Hindlimb muscle (tissue), 1 donor: Measurements from ENCODE around the gene WDFY1. TPM values are rescaled to one million over a fixed set of nuclear protein-coding genes. Genes with fewer than 3 reads are reported as not detected.
"Not testable (repeated sequence)": the region's sequence is repeated elsewhere in the genome, so short reads cannot be mapped to it uniquely, and the experiment has no call there.

Experiments used
- DNase-seq: peaks from one replicate; pipeline ENCODE4 v3.0.0-alpha.2; 2013
- polyA plus RNA-seq: library from polyadenylated mRNA; unstranded; fragments of 120-200 nt; gene quantifications from one replicate; pipeline ENCODE4 v1.2.1, GENCODE V29; 2013; ENCODE audit not compliant: insufficient read length

WDFY1 gene
- polyA plus RNA-seq, 1 donor, result 29.6 TPM

- no peak for DNase-seq
These were observed 11.2 kb upstream of the WDFY1 start for GRCh38 chr2:223956300-223956699.

DNA sequence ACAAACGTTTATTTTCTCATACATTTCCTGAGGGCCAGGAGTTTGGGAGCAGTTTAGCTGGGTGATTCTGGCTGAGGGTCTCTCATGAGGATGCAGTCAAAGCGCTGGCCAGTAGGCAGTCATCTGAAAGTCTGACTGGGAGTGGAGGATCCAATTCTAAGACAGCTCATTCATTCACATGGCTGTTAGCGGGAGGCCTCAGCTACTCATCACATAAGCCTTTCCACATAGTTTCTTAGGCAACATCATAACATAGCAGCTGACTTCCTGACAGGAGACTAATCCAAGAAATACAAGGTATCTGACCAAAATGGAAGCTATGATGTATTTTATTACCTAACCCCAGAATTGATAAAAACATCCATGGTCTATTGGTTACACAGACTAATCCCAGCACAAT is 9.3 kb upstream of the WDFY1 start:
- DNase-seq, result no peak

DNA sequence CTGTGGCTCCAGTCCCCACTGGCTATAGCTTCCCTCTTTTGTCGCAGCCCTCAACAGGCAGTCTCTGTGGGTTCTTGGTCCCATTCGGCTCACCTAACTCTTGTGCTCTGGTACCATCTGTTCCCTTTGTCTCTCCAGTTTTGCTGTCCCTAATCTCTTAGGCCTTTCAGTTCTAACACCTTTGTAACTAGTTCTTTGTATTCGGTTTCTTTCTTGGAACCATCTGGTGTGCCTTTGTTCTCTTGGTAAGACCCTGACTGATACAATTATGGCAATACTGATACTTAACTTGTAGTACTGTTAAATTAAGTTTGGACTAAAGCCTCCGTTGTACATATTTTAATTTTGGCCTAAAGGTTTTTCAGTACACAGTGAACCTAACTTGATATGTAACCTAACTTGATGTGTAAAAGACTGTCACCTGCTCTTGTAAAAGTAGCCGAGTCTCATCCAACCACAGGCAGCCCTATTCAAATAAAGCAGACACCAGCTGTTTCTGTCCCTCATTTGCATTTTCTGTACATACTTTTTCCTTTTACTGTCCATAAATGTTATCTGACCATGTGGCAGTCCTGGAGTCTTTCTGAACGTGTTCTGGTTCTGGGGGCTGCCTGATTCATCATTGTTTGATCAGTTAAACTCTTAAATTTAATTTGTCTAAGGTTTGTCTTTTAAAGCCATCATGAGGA is 7.3 kb upstream of the WDFY1 start:
- no peak for DNase-seq

- no peak for DNase-seq
These were observed 5.6 kb upstream of the WDFY1 start for GRCh38 chr2:223950448-223951347.

DNA sequence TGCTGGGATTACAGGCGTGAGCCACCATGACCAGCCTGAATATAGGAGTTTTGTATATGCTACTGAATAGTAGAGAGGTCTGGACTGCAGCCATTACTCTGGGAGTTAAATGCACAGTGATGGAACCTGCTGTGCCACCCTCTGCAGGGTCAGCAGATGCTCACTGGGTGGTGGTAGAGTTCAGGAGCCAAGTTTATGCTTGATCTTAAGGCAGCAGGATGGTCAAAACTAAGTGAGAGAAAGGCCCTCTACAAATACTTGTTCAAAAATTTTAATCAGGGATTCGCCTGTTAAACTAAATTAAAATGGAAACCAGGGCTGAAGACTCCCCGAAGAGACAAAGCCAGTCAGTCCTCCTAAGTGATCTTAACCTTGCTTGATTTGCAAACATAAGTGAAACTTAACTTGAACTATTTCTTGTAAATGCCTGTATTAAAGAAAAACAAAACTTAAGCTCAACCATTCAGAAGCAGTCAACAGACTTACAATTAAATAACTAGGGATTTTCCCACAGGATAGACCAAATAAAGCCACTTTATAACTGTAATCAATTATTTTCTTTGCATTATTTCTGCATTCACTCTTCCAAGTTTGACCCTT is 4.2 kb upstream of the WDFY1 start:
- DNase-seq, result no peak

GRCh38 chr2:223947711-223948205 is 2.6 kb upstream of the WDFY1 start:
- no peak for DNase-seq

- no peak for DNase-seq
These were observed 620 bp upstream of the WDFY1 start for GRCh38 chr2:223945755-223946154.

DNA sequence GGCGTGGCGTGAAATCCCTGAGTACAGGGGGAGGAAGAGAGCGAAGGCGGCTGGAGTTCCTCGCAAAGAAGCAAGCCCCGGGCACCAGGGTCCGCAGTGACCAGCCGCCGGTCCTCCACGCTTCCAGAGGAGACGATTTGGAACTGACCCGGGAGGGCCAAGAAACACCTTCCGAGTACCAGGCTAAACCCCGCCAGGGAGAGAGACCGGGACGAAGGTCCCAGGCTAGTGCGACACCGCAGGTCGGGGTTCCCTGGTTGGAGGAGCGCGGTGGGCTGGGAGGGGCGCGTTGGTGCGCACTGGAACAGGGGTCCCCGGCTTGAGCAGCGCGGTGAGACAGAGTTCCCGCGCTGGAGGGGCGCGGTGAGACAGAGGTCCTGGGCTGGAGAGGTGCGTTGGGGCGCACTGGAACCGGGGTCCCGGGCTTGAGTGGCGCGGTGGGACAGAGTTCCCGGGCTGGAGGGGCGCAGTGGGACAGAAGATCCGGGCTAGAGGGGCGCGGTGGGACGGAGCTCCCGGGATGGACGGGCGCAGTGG is 901 bp downstream of the WDFY1 start:
- no peak for DNase-seq

DNA sequence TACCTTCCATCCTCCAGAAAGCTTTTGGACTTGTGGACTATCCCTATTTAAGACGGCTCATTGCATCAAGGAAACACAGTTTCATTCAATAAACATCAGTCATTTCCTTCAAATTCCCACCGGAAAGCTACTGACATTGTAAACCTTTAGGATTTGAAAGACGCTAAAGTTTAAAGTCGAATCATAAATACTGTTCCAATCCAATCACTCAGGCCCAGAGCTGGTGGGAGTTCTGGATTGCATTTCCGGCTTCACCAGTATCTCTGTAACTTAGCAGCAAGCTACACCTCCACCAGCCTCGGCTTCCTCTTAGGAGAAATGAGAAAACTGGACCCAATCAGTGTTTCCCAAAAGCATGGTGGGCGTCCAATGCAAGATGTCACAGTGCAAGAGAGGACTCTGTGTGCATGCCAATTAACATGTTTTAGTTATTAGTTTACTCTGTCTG is 1.6 kb downstream of the WDFY1 start:
- no peak for DNase-seq

GRCh38 chr2:223943135-223943534 is 2.0 kb downstream of the WDFY1 start:
- no peak for DNase-seq

GRCh38 chr2:223941579-223942277 is 3.4 kb downstream of the WDFY1 start:
- no peak for DNase-seq

- DNase-seq, result not testable (repeated sequence)
These were observed 5.7 kb downstream of the WDFY1 start for GRCh38 chr2:223939438-223939837.

- DNase-seq, result no peak
These were observed 7.6 kb downstream of the WDFY1 start for GRCh38 chr2:223937535-223937934.

- no peak for DNase-seq
These were observed 8.2 kb downstream of the WDFY1 start for GRCh38 chr2:223936862-223937326.

- DNase-seq, result no peak
These were observed 9.5 kb downstream of the WDFY1 start for GRCh38 chr2:223935459-223936125.

DNA sequence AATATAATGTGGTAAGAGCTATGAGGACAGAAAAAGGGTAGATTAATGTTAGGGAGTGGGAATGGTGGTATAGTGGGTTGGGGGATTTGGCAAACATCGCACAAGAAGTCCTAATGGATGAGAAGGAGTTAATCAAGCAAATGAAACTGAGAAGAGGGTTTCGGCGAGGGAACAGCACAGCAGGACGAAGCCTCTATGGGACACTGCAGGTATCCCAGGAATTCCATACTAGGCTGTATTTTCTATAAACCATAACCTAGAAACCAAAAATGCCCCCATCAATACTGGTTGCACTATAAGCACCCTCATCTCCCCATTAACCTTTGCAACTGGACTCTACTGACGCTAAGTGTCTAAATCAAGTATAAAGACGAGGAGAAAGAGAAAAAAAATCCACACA is 10.3 kb downstream of the WDFY1 start:
- no peak for DNase-seq

GRCh38 chr2:223932816-223933800 is 12.0 kb downstream of the WDFY1 start:
- no peak for DNase-seq

- no peak for DNase-seq
These were observed 14.8 kb downstream of the WDFY1 start for GRCh38 chr2:223930103-223930976.

DNA sequence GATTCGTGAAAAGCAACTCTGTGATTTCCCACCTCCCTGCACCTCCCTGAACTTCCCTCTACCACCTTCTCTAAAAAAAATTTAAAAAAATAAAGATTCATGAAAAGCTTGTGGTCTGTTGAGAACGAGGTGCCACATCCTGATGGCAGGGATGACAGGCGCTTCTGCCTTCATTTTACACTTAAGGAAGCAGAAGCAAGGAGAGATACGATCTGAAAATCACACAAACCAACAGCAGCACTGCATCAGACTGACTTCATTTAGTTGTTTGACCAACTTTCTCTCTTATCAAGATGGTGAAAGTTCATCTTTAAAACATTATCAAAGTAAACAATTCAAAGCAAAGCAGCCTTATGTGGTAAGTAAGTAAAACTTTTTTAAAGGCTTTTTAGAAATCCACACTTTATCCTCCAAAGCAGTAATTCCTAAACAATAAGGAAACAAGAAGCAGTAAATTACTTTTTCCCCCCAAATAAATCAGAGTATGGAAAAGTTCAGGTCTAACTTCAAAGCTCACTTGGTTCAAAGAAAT is 15.5 kb downstream of the WDFY1 start:
- DNase-seq, result no peak
